ENCODE results near the gene EXOC3. TPM values are rescaled to one million over a fixed set of nuclear protein-coding genes. Genes with fewer than 3 reads are reported as not detected.
A peak's percentile ranks its signal among the peaks of the same experiment; 100 is the strongest.
"Not testable (repeated sequence)": the region's sequence is repeated elsewhere in the genome, so short reads cannot be mapped to it uniquely, and the experiment has no call there.

Gene EXOC3
- total RNA-seq, 1 experiment from 2014 or later = 10.2 TPM

GRCh38 chr5:481347-481746 lies 38.4 kb downstream of the EXOC3 start:
- no peak for DNase-seq
- H3K27ac ChIP-seq = no peak overlapping the region
- no peaks in the 10 kb centered on the region for H3K27me3 ChIP-seq
- no peak overlapping the region for H3K4me3 ChIP-seq
- H3K36me3 ChIP-seq = no peaks in the 10 kb centered on the region
- H3K4me1 ChIP-seq = peaks cover 11% of the 10 kb centered on the region; the same call in 1 of the 2 replicates
- H3K9me3 ChIP-seq (replicated peaks) = no peaks in the 10 kb centered on the region

DNA sequence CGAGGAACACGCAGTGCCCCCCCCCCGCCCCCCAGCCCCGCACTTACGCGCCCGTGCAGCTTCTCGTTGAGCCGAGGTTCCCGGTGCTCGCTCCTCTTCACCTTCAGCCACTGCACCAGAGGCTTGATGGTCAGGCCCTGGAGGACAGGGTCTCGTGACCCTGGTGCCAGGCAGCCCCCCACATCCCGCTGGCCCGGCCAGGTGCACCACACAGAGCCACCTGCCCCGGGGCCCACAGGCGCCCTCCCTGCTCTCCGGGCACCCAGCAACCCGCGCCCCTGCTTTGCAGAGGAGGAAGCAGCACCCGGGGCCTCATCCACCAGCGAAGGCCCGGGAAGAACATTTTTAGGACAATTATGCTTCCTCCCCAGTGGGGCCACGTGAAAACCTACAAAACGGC lies 39.0 kb downstream of the EXOC3 start:
- Histone ChIP-seq H3K27ac (no peak overlapping the region), H3K4me3 (no peak overlapping the region)
- no peak for DNase-seq

GRCh38 chr5:482506-482905 lies 39.5 kb downstream of the EXOC3 start:
- peaks cover 11% of the 10 kb centered on the region; the same call in 1 of the 2 replicates for H3K4me1 ChIP-seq
- DNase-seq = no peak
- H3K9me3 ChIP-seq (replicated peaks) = no peaks in the 10 kb centered on the region
- H3K36me3 ChIP-seq = no peaks in the 10 kb centered on the region
- no peaks in the 10 kb centered on the region for H3K27me3 ChIP-seq
- H3K4me3 ChIP-seq = no peak overlapping the region
- H3K27ac ChIP-seq = no peak overlapping the region

More for the DNA sequence above, 39.0 kb downstream of the EXOC3 start:
- Histone ChIP-seq H3K4me1 (peaks cover 11% of the 10 kb centered on the region; the same call in 1 of the 2 replicates), H3K9me3 (replicated peaks) (no peaks in the 10 kb centered on the region), H3K36me3 (no peaks in the 10 kb centered on the region), H3K27me3 (no peaks in the 10 kb centered on the region)

DNA sequence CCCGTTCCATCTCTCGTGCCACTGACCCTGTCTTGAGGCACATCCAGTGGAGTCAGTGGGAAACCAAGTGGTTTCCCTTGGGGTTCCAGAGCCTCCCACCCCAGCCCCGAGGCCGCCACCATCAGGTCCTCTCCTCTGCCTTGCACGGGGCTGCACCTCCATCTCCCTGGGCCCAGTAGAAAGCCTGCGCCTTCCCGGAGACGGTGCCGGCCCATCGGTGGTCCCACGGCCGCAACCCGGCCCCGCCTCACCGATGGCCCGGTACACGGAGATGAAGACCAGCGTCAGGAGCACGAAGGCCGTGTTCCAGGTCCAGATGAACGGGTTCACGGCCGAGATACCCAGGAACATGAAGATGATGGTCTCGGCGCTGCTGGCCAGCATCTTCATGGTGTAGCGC lies 40.0 kb downstream of the EXOC3 start:
- DNase-seq = no peak
- H3K27ac ChIP-seq = no peak overlapping the region
- no peak overlapping the region for H3K4me3 ChIP-seq
- H3K36me3 ChIP-seq = no peaks in the 10 kb centered on the region
- H3K4me1 ChIP-seq = peaks cover 11% of the 10 kb centered on the region; the same call in 1 of the 2 replicates
- no peaks in the 10 kb centered on the region for H3K27me3 ChIP-seq
- no peaks in the 10 kb centered on the region for H3K9me3 ChIP-seq (replicated peaks)

- H3K27ac ChIP-seq = no peak overlapping the region
- peaks cover 11% of the 10 kb centered on the region; the same call in 1 of the 2 replicates for H3K4me1 ChIP-seq
- no peaks in the 10 kb centered on the region for H3K36me3 ChIP-seq
- no peak overlapping the region for H3K4me3 ChIP-seq
- H3K9me3 ChIP-seq (replicated peaks) = no peaks in the 10 kb centered on the region
- no peak for DNase-seq
- no peaks in the 10 kb centered on the region for H3K27me3 ChIP-seq
Measured at GRCh38 chr5:483434-484140, 40.6 kb downstream of the EXOC3 start.

DNA sequence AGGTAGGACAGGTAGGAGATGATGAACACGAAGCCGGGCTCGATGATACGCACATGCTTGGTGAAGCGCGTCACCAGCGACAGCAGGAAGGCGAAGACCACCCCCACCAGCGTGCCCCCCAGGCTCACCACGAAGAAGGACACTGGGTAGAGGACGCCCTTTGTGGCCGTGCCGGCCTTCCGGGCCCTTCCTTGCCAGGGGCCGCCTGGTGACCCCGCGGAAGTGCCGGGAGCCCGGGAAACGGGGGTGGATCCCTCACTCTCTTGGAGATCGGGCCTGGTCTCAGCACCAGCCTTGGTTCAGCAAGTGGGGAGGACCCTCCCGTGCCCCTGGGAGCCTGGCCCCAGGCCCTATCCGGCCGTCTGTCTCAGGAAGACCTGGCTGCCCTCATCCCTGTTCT lies 41.6 kb downstream of the EXOC3 start:
- peaks cover 11% of the 10 kb centered on the region; the same call in 1 of the 2 replicates for H3K4me1 ChIP-seq
- H3K4me3 ChIP-seq = no peak overlapping the region
- H3K36me3 ChIP-seq = no peaks in the 10 kb centered on the region
- peak overlapping the region; percentile 70 for H3K27ac ChIP-seq
- no peaks in the 10 kb centered on the region for H3K9me3 ChIP-seq (replicated peaks)
- no peaks in the 10 kb centered on the region for H3K27me3 ChIP-seq
- no peak for DNase-seq

DNA sequence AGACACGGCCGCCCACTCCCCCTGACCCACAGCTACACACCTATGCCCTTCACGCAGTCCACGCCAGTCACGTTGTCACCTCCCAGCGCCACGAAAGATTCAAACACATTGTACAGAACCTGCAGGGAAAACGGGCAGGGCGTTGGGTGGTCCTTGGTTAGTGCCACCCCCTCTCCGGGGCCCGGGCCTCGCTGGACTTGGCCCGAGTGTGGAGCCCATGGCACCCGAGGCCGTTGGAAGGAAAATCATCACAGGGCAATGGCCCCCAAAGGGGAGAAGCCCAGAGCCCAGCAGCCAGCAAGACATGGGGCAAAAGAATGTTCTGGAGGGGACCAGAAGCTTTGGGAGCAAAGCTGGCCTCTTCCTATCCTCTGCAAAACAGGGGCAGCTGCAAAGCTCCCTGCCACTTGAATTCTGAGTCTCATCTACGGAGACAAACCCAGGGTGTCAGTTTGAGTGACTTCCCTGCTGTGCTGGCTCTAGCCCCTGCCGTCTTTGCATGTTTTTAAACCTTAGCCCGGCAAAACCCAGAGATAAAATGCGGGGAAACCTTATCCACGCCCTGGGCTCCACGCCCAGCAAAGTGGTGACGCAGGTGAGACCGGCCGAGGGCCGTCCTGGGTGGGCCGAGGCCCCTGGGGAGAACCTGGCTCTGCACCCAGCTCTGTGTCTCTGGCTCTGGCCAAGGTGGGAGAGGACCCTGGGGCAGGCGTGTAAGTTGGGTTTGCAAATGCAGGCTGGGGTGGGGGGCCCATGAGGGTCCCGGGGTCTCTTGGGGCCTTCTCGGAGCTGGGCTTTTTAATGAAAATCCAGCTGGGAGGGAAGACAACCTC lies 42.4 kb downstream of the EXOC3 start:
- no peaks in the 10 kb centered on the region for H3K27me3 ChIP-seq
- DNase-seq = peak; percentile 65 to 74
- H3K4me3 ChIP-seq = no peak overlapping the region
- H3K4me1 ChIP-seq = peaks cover 11% of the 10 kb centered on the region; the same call in 1 of the 2 replicates
- H3K9me3 ChIP-seq (replicated peaks) = no peaks in the 10 kb centered on the region
- H3K27ac ChIP-seq = peak overlapping the region; percentile 70
- H3K36me3 ChIP-seq = no peaks in the 10 kb centered on the region

GRCh38 chr5:485946-486491 lies 43.0 kb downstream of the EXOC3 start:
- peaks cover 11% of the 10 kb centered on the region; the same call in 1 of the 2 replicates for H3K4me1 ChIP-seq
- H3K9me3 ChIP-seq (replicated peaks) = no peaks in the 10 kb centered on the region
- peak overlapping the region; percentile 70 for H3K27ac ChIP-seq
- H3K27me3 ChIP-seq = no peaks in the 10 kb centered on the region
- peak in 1 of 2 experiments; percentile 64 for DNase-seq
- H3K36me3 ChIP-seq = no peaks in the 10 kb centered on the region
- H3K4me3 ChIP-seq = no peak overlapping the region

- peaks cover 11% of the 10 kb centered on the region; the same call in 1 of the 2 replicates for H3K4me1 ChIP-seq
- not testable (repeated sequence) for H3K27ac ChIP-seq; H3K9me3 ChIP-seq (replicated peaks); H3K27me3 ChIP-seq; H3K4me3 ChIP-seq; H3K36me3 ChIP-seq; DNase-seq
Measured at GRCh38 chr5:486597-486996, 43.6 kb downstream of the EXOC3 start.

GRCh38 chr5:488241-488640 lies 45.3 kb downstream of the EXOC3 start:
- DNase-seq = no peak
- H3K4me3 ChIP-seq = no peak overlapping the region
- peaks cover 11% of the 10 kb centered on the region; the same call in 1 of the 2 replicates for H3K4me1 ChIP-seq
- no peaks in the 10 kb centered on the region for H3K9me3 ChIP-seq (replicated peaks)
- H3K36me3 ChIP-seq = no peaks in the 10 kb centered on the region
- H3K27me3 ChIP-seq = no peaks in the 10 kb centered on the region; the same call in 1 of the 2 replicates
- H3K27ac ChIP-seq = no peak overlapping the region

- no peaks in the 10 kb centered on the region for H3K36me3 ChIP-seq
- no peak overlapping the region for H3K4me3 ChIP-seq
- no peaks in the 10 kb centered on the region for H3K9me3 ChIP-seq (replicated peaks)
- peaks cover 11% of the 10 kb centered on the region; the same call in 1 of the 2 replicates for H3K4me1 ChIP-seq
- H3K27me3 ChIP-seq = peaks cover 3% of the 10 kb centered on the region; the same call in 1 of the 2 replicates
- no peak overlapping the region; the same call in 1 of the 2 replicates for H3K27ac ChIP-seq
- DNase-seq = peak; percentile 47 to 60
Measured at GRCh38 chr5:488744-489688, 46.0 kb downstream of the EXOC3 start.

DNA sequence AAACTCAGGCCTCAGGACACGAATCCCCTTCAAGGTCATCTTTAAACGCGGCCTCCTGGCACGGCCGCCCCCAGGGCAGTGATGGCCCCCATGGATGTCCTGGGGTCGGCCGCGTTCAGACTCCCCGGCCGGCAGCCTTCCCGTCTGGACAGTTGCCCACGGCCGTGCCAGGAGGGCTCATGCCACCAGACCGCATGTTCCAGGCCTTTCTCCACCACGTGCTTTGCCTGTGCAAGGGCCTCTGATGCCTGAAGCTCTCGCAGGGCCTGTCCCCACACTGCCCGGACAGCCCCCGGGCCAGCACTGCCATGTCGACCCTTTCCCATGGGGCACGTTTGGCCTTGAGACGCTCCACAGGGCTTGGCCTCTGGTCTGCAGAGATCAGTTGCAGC lies 46.7 kb downstream of the EXOC3 start:
- Histone ChIP-seq H3K27me3 (peaks cover 3% of the 10 kb centered on the region; the same call in 1 of the 2 replicates), H3K4me1 (peaks cover 9% of the 10 kb centered on the region; the same call in 1 of the 2 replicates), H3K4me3 (no peak overlapping the region), H3K9me3 (replicated peaks) (no peaks in the 10 kb centered on the region), H3K36me3 (no peaks in the 10 kb centered on the region), H3K27ac (no peak overlapping the region; the same call in 1 of the 2 replicates)
- DNase-seq = no peak

GRCh38 chr5:490116-491106 lies 47.4 kb downstream of the EXOC3 start:
- H3K36me3 ChIP-seq = no peaks in the 10 kb centered on the region

More at GRCh38 chr5:490116-491106, 47.4 kb downstream of the EXOC3 start:
- Histone ChIP-seq H3K27me3 (peaks cover 3% of the 10 kb centered on the region; the same call in 1 of the 2 replicates), H3K4me3 (no peak overlapping the region), H3K9me3 (replicated peaks) (no peaks in the 10 kb centered on the region), H3K4me1 (peaks cover 3% of the 10 kb centered on the region; the same call in 1 of the 2 replicates), H3K27ac (no peak overlapping the region)
- no peak for DNase-seq

Measured in SJCRH30 (cell line).